Muscle of leg (tissue), 11 donors: ENCODE measurements around the gene CTAG1B. TPM values are rescaled to one million over a fixed set of nuclear protein-coding genes. Genes with fewer than 3 reads are reported as not detected.

Experiments
- DNase-seq: peaks from one replicate; pipeline ENCODE4 v3.0.0; 2013
- H3K27ac ChIP-seq: one replicate; pipeline ENCODE4 v1.5.1; 2013; ENCODE audit warnings: mild to moderate bottlenecking, low read length, control low read depth
- H3K27me3 ChIP-seq: one replicate; pipeline ENCODE4 v1.6.1; 2013; ENCODE audit warnings: low read length; ENCODE audit not compliant: control insufficient read depth, insufficient read depth
- H3K36me3 ChIP-seq: one replicate; pipeline ENCODE4 v1.6.1; 2013; ENCODE audit warnings: low read length; ENCODE audit not compliant: control insufficient read depth, insufficient read depth
- H3K4me1 ChIP-seq: one replicate; pipeline ENCODE4 v1.6.1; 2013; ENCODE audit warnings: low read length; ENCODE audit not compliant: control insufficient read depth, insufficient read depth
- H3K4me3 ChIP-seq: one replicate; pipeline ENCODE4 v1.5.1; 2013; ENCODE audit warnings: low read length, control low read depth
- H3K9me3 ChIP-seq: replicated peaks from 2 replicates; pipeline ENCODE4 v1.6.1; 2013; ENCODE audit warnings: low read depth, low read length; ENCODE audit not compliant: control insufficient read depth
- WGBS: methylation state at CpG from one replicate; pipeline ENCODE4 v1.1.5; 2013; ENCODE audit warnings: missing lambda C conversion rate; ENCODE audit not compliant: insufficient coverage; 5-methylcytosine and 5-hydroxymethylcytosine counted together
- polyA plus RNA-seq, 8 donors: library from polyadenylated mRNA; unstranded; fragments of 120-200 nt; gene quantifications; one replicate each; pipeline versions ENCODE4 v1.2.1 to v1.2.3, GENCODE V29; 2013; ENCODE audit warnings: inconsistent platforms in 1 of 8, low replicate concordance in 1 of 8; ENCODE audit not compliant: insufficient read length in 8 of 8, insufficient read depth in 1 of 8
- total RNA-seq: library from RNA; stranded (reverse); fragments of 120-200 nt; gene quantifications from one replicate; pipeline ENCODE4 v1.2.4, GENCODE V29; 2013

Gene CTAG1B
- total and polyA plus RNA-seq, 9 donors: not detected

- H3K4me3 ChIP-seq: no peak overlapping the region
- H3K27me3 ChIP-seq: peaks cover 4% of the 10 kb centered on the region
- H3K4me1 ChIP-seq: no peaks in the 10 kb centered on the region
- DNase-seq: peak; percentile 57
- H3K27ac ChIP-seq: no peak overlapping the region
- 77% methylated on average over 11 of the region's 13 CpGs for WGBS
- H3K36me3 ChIP-seq: no peaks in the 10 kb centered on the region
- H3K9me3 ChIP-seq: no peaks in the 10 kb centered on the region
Measured at GRCh38 chrX:154603438-154604430, 15.3 kb downstream of the CTAG1B start.

DNA sequence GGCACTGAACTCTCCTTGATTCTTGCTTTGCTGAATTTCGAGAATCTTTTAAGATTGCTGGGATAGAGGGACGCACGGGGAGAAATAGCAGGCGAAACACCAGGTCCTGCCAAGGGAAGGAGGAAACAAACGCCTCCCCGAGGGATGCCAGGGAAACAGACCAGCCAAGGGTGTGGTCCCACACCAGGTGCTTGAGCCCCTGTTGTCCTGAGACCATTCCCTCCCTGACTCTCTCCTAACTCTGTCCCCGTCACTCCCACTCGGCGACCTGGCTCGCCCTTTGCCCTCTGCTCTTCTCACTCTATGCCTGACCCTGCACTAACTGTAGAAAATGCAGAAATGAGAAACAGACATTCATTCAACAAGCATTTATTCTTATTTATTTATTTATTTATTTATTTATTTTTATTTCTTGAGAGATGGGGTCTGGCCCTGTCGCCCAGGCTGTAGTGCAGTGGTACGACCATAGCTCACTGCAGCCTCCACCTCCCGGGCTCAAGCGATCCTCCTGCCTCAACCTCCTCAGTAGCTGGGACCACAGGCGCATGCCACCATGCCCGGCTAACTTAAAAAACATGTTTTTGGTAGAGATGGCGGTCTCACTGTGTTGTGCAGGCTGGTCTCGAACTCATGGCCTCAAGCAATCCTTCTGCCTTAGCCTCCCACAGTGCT lies 16.2 kb downstream of the CTAG1B start:
- DNase-seq: no peak
- no peaks in the 10 kb centered on the region for H3K36me3 ChIP-seq
- H3K27ac ChIP-seq: no peak overlapping the region
- peaks cover 4% of the 10 kb centered on the region for H3K27me3 ChIP-seq
- H3K4me1 ChIP-seq: no peaks in the 10 kb centered on the region
- no peaks in the 10 kb centered on the region for H3K9me3 ChIP-seq
- 77% methylated on average over 14 of the region's 18 CpGs for WGBS
- no peak overlapping the region for H3K4me3 ChIP-seq

DNA sequence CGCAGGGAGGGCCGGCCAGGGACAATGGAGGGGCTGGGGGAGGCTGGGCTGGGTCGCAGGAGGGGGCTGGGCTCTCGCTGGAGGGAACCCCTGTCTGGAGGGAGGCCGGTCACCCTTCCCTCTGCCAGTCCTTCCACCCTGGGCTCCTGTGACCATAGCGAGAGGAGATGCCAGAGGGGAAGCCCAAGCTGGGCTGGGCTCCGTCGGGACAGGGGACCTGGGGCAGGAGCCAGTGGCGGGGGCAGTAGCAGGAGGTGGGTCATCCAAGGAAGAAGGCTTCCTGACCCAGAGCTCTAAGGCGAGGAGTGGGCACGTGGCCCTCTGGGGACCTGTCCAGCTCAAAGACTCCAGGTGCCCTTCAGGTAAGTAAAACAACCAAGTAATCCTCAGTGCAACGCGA lies 16.9 kb downstream of the CTAG1B start:
- Histone ChIP-seq H3K27ac (no peak overlapping the region), H3K27me3 (peaks cover 4% of the 10 kb centered on the region), H3K4me1 (no peaks in the 10 kb centered on the region), H3K9me3 (no peaks in the 10 kb centered on the region), H3K36me3 (no peaks in the 10 kb centered on the region), H3K4me3 (no peak overlapping the region)
- DNase-seq: no peak
- 91% methylated on average over 4 of the region's 13 CpGs for WGBS

DNA sequence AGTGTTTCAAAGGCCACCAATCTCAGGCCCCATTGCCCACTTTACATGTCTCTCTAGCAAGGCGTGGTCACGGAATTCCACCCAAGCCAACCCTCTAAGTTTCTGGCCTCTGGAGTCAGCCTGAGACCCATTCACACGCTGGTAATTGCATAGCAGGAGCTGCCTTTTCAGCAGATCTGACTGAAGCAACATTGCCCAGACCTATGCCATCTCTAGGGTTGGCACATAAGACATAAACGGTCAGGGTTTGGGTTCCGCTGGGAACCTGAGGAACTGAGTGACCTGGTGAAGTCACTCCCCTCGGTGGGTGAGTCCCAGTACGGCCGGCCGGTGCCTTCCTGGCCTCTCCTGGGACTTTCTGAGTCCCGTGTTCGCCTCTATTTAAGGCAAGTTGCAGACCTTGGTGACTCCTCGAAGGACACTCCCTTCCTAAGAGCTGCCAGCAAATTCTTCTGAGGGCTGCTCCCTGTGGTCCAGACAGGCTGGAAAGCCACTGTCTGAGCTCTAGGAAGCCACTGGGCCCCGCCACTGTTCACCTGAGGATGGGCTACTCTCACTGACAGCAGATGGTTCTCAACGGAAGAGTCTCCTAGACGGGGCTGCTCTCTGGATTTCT lies 18.2 kb downstream of the CTAG1B start:
- Histone ChIP-seq H3K9me3 (no peaks in the 10 kb centered on the region), H3K4me1 (no peaks in the 10 kb centered on the region), H3K27ac (no peak overlapping the region), H3K27me3 (no peaks in the 10 kb centered on the region), H3K36me3 (no peaks in the 10 kb centered on the region), H3K4me3 (no peak overlapping the region)
- no peak for DNase-seq
- WGBS: 83% methylated on average over 12 of the region's 15 CpGs

DNA sequence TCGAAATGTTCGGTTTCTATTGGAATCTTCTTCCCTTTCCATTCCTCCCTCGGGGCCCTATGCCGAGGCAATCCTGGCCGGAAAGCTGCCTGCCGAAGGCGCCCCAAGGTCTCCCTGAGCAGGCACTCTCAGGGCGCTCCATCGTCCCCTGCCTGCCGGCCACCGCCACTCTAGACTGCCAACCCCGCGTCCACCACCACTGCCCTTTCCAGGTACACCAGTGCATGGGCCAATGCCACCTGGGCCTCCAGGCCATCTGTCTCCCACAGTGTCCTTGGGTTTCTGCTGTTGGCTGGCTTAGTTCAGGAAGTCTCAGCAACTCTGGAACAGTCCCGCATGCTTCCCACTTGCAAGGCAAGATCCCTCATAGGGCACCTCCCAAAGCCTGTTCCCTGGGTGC lies 19.6 kb downstream of the CTAG1B start:
- WGBS: 91% methylated on average over 13 of the region's 14 CpGs
- no peak overlapping the region for H3K27ac ChIP-seq
- H3K9me3 ChIP-seq: no peaks in the 10 kb centered on the region
- H3K4me3 ChIP-seq: no peak overlapping the region
- H3K4me1 ChIP-seq: no peaks in the 10 kb centered on the region
- no peak for DNase-seq
- H3K36me3 ChIP-seq: no peaks in the 10 kb centered on the region
- H3K27me3 ChIP-seq: peaks cover 2% of the 10 kb centered on the region

DNA sequence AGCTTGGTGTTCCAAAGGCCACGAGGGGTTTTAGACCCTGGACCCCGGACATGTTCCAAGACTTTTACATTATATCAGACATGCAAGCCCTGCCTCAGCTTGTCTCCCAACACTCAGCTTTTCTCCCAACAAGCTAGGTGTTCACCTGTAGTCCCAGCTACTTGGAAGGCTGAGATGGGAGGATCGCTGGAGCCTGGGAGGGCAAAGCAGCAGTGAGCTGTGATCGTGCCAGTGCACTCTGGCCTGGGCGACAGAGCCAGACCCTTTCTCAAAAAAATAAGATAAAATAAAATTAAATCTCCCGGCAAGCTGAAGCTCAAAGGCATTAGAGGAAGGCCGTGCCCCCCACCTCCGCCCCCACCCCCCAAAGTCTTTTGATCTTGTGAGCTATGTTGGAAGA lies 20.4 kb downstream of the CTAG1B start:
- no peaks in the 10 kb centered on the region for H3K9me3 ChIP-seq
- H3K4me1 ChIP-seq: no peaks in the 10 kb centered on the region
- WGBS: no CpG with 5 or more reads among the region's 8 CpGs
- H3K27me3 ChIP-seq: peaks cover 2% of the 10 kb centered on the region
- no peaks in the 10 kb centered on the region for H3K36me3 ChIP-seq
- H3K4me3 ChIP-seq: no peak overlapping the region
- H3K27ac ChIP-seq: no peak overlapping the region
- no peak for DNase-seq

DNA sequence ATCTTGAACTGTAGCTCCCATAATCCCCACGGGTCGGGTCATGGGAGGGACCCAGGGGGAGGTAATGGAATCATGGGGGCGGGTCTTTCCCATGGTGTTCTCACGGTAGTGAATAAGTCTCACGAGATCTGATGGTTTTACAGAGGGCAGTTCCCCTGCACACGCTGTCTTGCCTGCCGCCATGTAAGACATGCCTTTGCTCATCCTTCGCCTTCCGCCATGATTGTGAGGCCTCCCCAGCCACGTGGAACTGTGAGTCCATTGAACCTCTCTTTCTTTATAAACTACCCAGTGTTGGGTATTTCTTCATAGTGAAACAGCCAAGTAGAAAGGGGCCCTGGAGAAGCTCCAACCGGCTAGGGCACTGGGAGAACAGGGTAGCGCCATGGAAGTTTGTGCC lies 21.9 kb downstream of the CTAG1B start:
- no peaks in the 10 kb centered on the region for H3K36me3 ChIP-seq
- H3K4me1 ChIP-seq: no peaks in the 10 kb centered on the region
- WGBS: 77% methylated on average over 7 of the region's 12 CpGs
- H3K9me3 ChIP-seq: no peaks in the 10 kb centered on the region
- no peak overlapping the region for H3K4me3 ChIP-seq
- H3K27ac ChIP-seq: no peak overlapping the region
- no peak for DNase-seq
- peaks cover 2% of the 10 kb centered on the region for H3K27me3 ChIP-seq

DNA sequence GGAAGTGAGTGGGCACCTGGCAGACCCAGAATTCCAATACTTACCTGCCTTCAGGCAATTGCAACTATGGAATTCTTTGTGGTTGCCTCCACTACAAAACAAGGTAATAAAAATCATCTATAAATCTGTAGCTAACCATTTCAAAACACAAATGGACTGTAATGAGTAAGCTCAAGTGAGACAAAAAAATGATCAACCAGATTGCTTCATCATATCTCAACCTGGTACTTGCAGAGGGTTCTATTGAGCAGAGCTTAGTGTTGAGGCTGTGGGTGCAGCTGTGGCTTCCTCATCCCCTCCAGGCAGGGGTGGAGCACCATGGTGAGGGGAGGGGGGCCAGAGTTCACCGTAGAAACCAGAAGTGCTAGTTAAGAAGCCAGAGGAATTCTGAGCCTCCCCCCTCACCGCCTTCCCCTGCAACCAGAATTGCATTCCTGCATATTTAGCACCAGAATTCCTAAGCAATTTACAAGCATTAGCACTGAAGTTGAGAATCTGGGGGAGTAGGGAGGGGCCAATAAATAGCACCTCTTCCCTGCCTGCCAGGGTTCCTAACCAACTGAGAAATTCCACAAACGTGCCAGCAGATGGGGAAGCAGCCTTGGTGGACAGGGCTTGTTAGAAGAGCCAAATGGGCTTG lies 22.7 kb downstream of the CTAG1B start:
- no peak overlapping the region for H3K4me3 ChIP-seq
- no peaks in the 10 kb centered on the region for H3K9me3 ChIP-seq
- H3K27ac ChIP-seq: no peak overlapping the region
- peak; percentile 3 for DNase-seq
- no peaks in the 10 kb centered on the region for H3K36me3 ChIP-seq
- whole genome bisulfite sequencing: no CpG with 5 or more reads among the region's 3 CpGs
- no peaks in the 10 kb centered on the region for H3K4me1 ChIP-seq
- peaks cover 2% of the 10 kb centered on the region for H3K27me3 ChIP-seq

GRCh38 chrX:154595559-154596249 lies 23.4 kb downstream of the CTAG1B start:
- no peak for DNase-seq
- Histone ChIP-seq H3K9me3 (no peaks in the 10 kb centered on the region), H3K27ac (no peak overlapping the region), H3K36me3 (no peaks in the 10 kb centered on the region), H3K4me3 (no peak overlapping the region), H3K4me1 (no peaks in the 10 kb centered on the region), H3K27me3 (peaks cover 2% of the 10 kb centered on the region)
- WGBS: no CpG with 5 or more reads among the region's 2 CpGs
